PFSK-1 (cell line): ENCODE data around the gene SLIT3.

ENCODE experiments used
- FOXP2 ChIP-seq: optimal IDR thresholded peaks from 2 replicates; pipeline ENCODE3; 2011; ENCODE audit warnings: borderline replicate concordance, control low read depth, inconsistent platforms; ENCODE audit not compliant: insufficient read depth; ENCODE audit errors: extremely low read length, extremely low read depth
- POLR2AphosphoS5 ChIP-seq: IDR thresholded peaks from 2 replicates; pipeline ENCODE4 v1.6.1; 2012; ENCODE audit warnings: low read depth, mild to moderate bottlenecking, control low read depth, low read length, moderate library complexity
- SIN3A ChIP-seq: IDR thresholded peaks from 2 replicates; pipeline ENCODE4 v1.6.1; 2012; ENCODE audit warnings: mild to moderate bottlenecking, low read length, moderate library complexity, borderline replicate concordance; ENCODE audit not compliant: insufficient read depth
- TAF1 ChIP-seq: IDR thresholded peaks from 2 replicates; pipeline ENCODE4 v1.6.1; 2012; ENCODE audit warnings: low read length, control low read depth, borderline replicate concordance; ENCODE audit not compliant: insufficient read depth
- TF ChIP-seq, protein P1 (sequence below), 2 experiments: IDR thresholded peaks; 2 replicates each; pipeline versions ENCODE4 v1.6.1 to v1.8.0; 2011 to 2012; ENCODE audit warnings: low read depth in 2 of 2, low read length in 2 of 2, control low read depth in 1 of 2, inconsistent platforms in 1 of 2, mild to moderate bottlenecking in 1 of 2, moderate library complexity in 1 of 2; ENCODE audit not compliant: insufficient read depth in 1 of 2

DNA sequence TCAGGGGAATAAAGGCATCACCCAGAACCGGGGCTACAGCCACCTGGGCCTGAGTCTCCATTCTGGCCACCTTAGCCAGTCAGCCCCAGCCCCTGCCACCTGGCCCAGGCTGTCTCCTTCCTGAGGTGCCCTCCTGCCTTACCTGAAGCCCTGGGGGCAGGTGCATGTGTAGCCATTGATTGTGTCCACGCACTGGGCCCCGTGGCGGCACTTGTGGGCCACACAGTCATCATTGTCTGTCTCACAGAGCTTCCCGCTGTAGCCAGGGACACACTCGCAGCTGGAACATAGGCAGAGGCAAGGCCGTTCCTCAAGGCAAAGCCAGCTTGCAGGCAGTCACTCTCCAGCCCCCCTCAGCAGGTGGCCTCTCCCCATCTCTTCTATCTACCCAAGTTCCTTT is 614.1 kb downstream of the SLIT3 start:
- TF ChIP-seq, protein P1, sequence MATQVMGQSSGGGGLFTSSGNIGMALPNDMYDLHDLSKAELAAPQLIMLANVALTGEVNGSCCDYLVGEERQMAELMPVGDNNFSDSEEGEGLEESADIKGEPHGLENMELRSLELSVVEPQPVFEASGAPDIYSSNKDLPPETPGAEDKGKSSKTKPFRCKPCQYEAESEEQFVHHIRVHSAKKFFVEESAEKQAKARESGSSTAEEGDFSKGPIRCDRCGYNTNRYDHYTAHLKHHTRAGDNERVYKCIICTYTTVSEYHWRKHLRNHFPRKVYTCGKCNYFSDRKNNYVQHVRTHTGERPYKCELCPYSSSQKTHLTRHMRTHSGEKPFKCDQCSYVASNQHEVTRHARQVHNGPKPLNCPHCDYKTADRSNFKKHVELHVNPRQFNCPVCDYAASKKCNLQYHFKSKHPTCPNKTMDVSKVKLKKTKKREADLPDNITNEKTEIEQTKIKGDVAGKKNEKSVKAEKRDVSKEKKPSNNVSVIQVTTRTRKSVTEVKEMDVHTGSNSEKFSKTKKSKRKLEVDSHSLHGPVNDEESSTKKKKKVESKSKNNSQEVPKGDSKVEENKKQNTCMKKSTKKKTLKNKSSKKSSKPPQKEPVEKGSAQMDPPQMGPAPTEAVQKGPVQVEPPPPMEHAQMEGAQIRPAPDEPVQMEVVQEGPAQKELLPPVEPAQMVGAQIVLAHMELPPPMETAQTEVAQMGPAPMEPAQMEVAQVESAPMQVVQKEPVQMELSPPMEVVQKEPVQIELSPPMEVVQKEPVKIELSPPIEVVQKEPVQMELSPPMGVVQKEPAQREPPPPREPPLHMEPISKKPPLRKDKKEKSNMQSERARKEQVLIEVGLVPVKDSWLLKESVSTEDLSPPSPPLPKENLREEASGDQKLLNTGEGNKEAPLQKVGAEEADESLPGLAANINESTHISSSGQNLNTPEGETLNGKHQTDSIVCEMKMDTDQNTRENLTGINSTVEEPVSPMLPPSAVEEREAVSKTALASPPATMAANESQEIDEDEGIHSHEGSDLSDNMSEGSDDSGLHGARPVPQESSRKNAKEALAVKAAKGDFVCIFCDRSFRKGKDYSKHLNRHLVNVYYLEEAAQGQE (IDR thresholded peaks at IDR 0.05; ENCODE audit: insufficient read depth in 1 of 2, low read depth in 2 of 2, low read length in 2 of 2), result no peak
- TF ChIP-seq POLR2AphosphoS5 (no peak), TAF1 (no peak), SIN3A (no peak), FOXP2 (no peak)
